ENCODE data around the gene RAF1.
"Not testable (repeated sequence)": the region's sequence is repeated elsewhere in the genome, so short reads cannot be mapped to it uniquely, and the experiment has no call there.

The RAF1 gene

DNA sequence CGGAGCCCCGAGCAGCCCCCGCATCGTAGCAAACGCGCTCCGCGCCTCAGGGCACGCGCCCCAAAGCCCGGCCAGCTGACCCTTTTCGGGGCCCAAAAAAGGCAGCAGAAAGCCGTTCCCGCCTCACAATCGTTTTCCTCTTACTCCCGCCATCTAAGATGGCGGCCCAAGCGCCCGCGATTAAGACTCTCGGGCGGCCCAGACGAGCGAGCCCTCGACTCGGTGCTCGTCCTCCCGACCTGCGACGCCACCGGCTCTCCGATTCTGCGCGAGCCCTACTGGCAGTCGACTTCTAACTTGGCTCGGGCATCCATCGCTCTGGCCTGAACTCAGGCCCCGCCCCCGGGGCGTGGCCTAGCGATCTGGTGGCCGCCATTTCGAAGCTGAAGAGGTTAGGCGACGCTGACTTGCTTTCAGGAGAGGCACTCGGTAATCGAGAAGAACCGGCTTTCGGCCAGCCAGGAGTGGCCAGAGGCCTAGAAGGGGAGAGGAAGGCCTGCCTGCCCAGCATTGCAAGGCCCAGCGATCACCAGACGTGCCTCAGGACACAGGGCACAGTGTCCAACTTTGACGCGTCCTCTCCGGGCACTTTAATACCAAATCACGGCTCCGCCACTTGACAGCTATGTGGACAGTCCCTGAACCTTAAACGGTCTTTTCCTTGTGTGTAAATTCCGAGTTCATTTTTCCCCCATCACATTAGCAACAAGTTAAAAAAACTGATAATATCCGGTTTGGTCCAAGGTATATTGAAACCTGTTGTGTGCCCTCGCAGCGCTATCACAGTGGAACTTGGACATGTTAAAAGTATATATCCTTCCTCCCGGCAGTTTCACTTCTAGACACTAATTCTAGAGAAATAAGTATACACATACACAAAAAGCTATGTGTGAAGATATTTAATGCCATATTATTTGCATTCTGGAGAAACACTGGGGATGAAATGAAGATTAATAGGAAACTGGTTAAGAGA is at the start of gene RAF1:
TSS of gene RAF1 (minus strand) at position 182 of the 973 bp plus-strand sequence. CDS start 45,396 bp downstream, outside the sequence.
- DNase-seq (ENCODE audit: low read depth) = peak; percentile 90

GRCh38 chr3:12710062-12710461 is 46.1 kb upstream of the RAF1 start:
- no peak for DNase-seq (ENCODE audit: low read depth)

- no peak for DNase-seq (ENCODE audit: low read depth)
Measured at GRCh38 chr3:12709334-12709733, 45.4 kb upstream of the RAF1 start.

GRCh38 chr3:12708584-12709192 is 44.8 kb upstream of the RAF1 start:
- no peak for DNase-seq (ENCODE audit: low read depth)

- no peak for DNase-seq (ENCODE audit: low read depth)
Measured at GRCh38 chr3:12707449-12707848, 43.5 kb upstream of the RAF1 start.

GRCh38 chr3:12706504-12707253 is 42.8 kb upstream of the RAF1 start:
- no peak for DNase-seq (ENCODE audit: low read depth)

DNA sequence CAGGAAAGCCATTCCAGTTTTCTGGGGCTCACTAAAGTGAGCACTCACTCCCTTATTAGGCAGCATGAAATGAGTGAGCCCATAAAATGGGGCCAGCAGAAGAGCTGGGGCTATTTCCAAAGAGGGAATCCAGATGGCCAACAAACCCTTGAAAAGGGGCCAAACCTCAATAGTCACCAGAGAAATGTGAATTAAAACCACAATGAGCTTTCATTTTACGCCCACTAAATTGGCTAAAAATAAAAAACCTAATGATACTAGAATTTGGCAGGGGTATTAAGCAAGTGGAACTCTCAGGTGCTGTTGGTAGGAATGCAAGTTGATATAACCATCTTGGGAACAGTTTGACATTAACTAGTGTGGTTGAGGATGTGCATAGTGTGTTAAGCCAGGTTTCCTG is 42.1 kb upstream of the RAF1 start:
- no peak for DNase-seq (ENCODE audit: low read depth)

DNA sequence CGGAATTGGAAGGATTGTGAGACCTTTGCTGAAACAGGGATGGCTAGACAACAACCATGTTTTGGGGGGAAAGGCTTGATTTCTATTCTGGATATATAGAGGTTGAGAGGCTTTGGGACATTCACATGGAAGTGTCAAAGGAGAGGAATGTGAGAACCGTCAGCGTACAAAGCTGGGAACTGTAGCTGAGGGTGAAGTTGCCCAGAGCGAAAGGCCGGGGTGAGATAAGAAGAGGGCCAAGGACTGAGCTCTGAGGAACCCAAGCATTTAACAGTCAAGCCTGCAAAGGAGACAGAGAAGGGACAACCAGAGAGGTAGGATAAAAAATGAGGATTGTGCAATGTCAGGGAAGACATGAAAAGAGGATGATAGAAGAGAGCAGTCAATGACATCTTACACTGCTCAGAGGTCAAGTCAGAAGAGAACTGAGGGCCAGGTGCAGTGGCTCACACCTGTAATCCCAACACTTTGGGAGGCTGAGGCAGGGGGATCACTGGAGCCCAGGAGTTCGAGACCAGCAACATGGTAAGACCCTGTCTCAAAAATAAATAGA is 41.5 kb upstream of the RAF1 start:
- DNase-seq (ENCODE audit: low read depth) = no peak

- DNase-seq (ENCODE audit: low read depth) = no peak
Measured at GRCh38 chr3:12702501-12702900, 38.6 kb upstream of the RAF1 start.

GRCh38 chr3:12701601-12702000 is 37.7 kb upstream of the RAF1 start:
- DNase-seq (ENCODE audit: low read depth) = not testable (repeated sequence)

DNA sequence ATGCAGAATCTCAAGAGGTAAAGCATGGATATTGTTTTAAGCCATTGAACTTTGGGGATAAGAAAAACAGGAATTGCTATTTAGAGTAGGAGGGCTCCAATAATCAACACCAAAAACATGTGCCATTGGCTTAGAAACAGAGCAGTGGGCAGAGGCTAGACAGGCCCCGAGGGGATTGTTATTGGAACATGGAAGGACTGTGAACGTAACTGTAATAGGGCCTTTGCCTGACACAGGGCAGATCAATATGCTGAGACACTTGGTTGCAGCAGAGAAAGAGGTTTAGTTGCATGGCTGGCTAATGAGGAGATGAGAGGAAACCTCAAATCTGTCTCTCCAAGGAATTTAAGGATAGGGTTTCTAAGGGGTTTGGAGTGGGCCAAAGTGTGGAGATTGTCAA is 36.9 kb upstream of the RAF1 start:
- no peak for DNase-seq (ENCODE audit: low read depth)

DNA sequence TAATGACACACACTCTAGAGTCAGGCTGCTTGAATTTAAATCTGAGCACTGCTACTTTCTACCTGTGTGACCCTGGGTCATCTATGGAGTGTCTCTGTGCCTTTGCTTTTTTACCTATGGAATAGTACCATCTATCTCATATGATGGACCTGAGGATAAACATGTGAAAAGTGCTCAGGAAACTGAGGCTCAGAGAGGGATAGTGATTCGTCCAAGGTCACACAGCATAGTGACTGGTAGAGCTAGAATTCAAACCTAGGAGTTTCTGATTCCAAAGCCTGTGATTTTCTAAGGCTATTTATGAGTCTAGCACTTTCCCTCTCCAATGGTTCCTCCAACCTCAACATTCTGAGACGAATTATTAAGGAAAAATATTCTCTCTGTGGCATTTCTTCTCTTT is 32.0 kb upstream of the RAF1 start:
- no peak for DNase-seq (ENCODE audit: low read depth)

GRCh38 chr3:12695112-12695511 is 31.2 kb upstream of the RAF1 start:
- no peak for DNase-seq (ENCODE audit: low read depth)

- no peak for DNase-seq (ENCODE audit: low read depth)
Measured at GRCh38 chr3:12692444-12692843, 28.5 kb upstream of the RAF1 start.

DNA sequence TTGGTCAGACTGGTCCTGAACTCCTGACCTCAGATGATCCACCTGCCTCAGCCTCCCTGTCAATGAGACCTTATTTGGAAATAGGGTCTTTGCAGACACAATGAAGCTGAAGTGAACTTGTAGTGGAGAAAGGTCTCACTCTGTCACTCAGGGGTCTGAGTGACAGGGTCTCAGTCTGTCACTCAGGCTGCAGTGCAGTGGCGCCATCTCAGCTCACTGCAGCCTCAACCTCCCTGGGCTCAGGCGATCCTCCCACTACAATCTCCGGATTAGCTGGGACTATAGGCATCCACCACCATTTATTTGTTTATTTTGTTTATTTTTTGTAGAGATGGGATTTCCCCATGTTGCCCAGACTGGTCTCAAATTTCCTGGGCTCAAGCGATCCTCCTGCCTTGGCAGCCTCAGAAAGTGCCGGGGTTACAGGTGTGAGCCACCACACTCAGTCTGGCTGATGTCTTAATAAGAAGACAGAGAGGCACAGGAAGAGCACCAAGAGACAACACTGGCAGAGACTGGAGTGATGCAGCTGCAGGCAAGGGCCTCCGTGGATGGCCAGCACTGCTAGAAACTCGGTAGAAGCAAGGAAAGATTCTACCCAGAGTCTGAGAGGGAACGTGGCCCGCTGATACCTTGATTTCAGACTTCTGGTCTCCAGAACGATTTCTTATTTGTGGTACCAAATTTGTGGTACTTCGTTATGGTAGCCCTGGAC is 26.2 kb upstream of the RAF1 start:
- DNase-seq (ENCODE audit: low read depth) = no peak

DNA sequence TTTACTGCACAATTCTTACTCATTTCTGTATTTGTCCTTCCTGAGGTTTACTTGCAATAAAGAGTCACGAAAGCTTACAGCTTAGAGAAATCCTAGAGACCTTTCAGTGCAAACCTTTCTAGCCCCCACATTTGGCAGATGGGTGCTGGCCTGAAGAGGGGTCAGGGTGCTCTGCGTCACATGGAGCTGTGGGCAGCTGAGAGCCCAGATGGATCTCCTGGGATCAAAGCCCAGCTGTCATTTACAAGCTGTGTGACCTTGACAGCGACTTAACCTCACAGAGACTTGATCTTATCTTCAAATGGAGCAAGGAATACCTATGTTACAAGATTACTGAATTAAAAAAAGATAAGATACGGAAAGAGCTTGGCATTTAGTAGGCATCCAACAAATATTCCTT is 24.0 kb upstream of the RAF1 start:
- no peak for DNase-seq (ENCODE audit: low read depth)

GRCh38 chr3:12686096-12686495 is 22.2 kb upstream of the RAF1 start:
- DNase-seq (ENCODE audit: low read depth) = no peak

GRCh38 chr3:12681943-12682390 is 18.1 kb upstream of the RAF1 start:
- no peak for DNase-seq (ENCODE audit: low read depth)

- no peak for DNase-seq (ENCODE audit: low read depth)
Measured at GRCh38 chr3:12681089-12681942, 17.4 kb upstream of the RAF1 start.

GRCh38 chr3:12679468-12679867 is 15.6 kb upstream of the RAF1 start:
- peak; percentile 64 for DNase-seq (ENCODE audit: low read depth)

DNA sequence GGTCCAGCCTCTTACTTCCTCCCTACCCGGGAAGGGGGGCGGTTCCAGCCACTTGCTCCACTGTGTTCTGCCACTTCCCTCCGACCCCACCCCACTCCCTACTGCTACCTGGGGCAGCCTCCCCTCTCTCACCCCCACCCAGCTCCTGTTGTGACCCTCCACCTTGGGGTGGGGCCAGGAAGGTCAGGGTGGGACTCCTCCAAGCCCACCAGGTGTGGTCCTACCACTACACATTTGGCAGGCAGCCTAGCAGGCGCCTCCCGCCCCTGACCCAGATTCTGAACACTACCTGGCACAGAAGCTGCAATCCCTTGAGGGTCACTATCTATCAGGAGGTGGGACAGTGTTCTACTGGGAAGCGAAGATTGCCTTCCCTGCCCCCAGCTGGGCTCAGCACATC is 13.7 kb upstream of the RAF1 start:
- no peak for DNase-seq (ENCODE audit: low read depth)

Measured in non-pigmented ciliary epithelial cell (primary cell).